Thyroid gland (tissue), 4 donors: Measurements from ENCODE around the gene INTS2.

Experiments
- POLR2A ChIP-seq, 2 donors: fragments of 450-650 bp; IDR thresholded peaks; one replicate each; pipeline ENCODE4 v1.6.1; 2017; ENCODE audit warnings: antibody characterized with exemption in 2 of 2, mild to moderate bottlenecking in 2 of 2, moderate library complexity in 1 of 2
- TF ChIP-seq, protein P1 (sequence below), 6 experiments: fragments of 200-600 bp in 3 of 6; fragments of 450-650 bp in 3 of 6; sonication (generic) in 3 of 6; IDR thresholded peaks; one replicate each; pipeline ENCODE4 v1.5.1; 2016 to 2019; ENCODE audit warnings: antibody characterized with exemption in 6 of 6, mild to moderate bottlenecking in 2 of 6, inconsistent platforms in 1 of 6, moderate library complexity in 1 of 6

GRCh38 chr17:61942085-61942484, 14.3 kb upstream of the INTS2 start:
- TF ChIP-seq, protein P1, sequence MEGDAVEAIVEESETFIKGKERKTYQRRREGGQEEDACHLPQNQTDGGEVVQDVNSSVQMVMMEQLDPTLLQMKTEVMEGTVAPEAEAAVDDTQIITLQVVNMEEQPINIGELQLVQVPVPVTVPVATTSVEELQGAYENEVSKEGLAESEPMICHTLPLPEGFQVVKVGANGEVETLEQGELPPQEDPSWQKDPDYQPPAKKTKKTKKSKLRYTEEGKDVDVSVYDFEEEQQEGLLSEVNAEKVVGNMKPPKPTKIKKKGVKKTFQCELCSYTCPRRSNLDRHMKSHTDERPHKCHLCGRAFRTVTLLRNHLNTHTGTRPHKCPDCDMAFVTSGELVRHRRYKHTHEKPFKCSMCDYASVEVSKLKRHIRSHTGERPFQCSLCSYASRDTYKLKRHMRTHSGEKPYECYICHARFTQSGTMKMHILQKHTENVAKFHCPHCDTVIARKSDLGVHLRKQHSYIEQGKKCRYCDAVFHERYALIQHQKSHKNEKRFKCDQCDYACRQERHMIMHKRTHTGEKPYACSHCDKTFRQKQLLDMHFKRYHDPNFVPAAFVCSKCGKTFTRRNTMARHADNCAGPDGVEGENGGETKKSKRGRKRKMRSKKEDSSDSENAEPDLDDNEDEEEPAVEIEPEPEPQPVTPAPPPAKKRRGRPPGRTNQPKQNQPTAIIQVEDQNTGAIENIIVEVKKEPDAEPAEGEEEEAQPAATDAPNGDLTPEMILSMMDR (IDR thresholded peaks at IDR 0.05) = no peak
- no peak for TF ChIP-seq POLR2A (IDR thresholded peaks at IDR 0.05)
